NCI-H1105 treated with DMSO at 0.1 percent for 48 hours (cell line): ENCODE measurements around the gene FAAP20.
A peak's percentile ranks its signal among the peaks of the same experiment; 100 is the strongest.

Experiments used
- DNase-seq: peaks from one replicate; lab custom pipeline; 2025; lab: John Stamatoyannopoulos, UW

The FAAP20 gene

DNA sequence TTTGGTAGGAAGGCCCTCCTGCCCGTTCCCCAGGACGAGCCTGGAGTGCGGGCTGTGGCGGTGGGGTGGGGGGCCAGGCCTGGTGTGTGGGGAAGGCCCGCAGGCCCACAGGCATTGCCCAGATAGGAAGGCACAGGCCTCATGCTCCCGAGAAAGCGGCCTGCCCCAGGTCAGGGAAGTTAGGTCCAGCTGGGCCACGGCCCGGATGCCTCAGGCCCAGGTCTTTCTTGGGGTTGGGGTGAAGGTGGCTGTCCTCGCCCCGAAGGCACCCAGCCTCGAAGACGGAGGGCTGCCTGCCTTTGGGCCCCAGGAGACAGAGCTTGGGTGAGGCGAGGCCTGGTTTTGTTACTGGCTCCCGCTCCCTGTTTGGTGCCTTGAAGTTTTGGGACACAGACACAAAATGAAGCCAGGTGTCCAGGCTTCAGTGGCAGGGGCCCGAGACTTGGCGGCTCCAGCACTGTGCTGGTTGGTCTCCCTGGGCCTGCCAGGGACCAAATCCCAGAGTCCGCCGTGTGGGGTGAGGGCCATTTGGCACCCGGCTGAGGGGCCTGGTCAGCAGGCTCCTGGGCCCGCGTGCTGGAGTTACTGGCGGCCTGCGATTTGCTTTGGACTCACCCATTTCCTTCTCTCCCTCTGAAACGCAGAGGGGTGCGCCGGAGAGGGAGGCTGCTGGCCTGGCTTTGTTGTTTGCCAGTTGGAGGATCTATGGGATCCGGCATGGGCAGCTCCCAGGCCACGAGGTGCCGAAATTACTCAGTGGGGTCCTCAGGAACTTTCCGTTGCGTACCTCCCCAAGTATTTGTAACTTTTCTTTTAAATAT, 35.5 kb upstream of the FAAP20 start:
- no peak for DNase-seq

DNA sequence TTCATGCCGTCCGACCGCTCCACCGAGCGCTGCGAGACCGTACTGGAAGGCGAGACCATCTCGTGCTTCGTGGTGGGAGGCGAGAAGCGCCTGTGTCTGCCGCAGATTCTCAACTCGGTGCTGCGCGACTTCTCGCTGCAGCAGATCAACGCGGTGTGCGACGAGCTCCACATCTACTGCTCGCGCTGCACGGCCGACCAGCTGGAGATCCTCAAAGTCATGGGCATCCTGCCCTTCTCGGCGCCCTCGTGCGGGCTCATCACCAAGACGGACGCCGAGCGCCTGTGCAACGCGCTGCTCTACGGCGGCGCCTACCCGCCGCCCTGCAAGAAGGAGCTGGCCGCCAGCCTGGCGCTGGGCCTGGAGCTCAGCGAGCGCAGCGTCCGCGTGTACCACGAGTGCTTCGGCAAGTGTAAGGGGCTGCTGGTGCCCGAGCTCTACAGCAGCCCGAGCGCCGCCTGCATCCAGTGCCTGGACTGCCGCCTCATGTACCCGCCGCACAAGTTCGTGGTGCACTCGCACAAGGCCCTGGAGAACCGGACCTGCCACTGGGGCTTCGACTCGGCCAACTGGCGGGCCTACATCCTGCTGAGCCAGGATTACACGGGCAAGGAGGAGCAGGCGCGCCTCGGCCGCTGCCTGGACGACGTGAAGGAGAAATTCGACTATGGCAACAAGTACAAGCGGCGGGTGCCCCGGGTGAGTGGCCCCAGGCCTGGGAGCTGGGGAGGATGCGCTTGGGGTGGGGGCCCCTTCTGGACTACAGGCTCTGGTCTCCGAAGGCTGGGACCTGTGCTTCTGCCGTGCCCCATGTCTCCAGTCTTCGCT, 34.7 kb upstream of the FAAP20 start:
- peak; percentile 69 for DNase-seq

DNA sequence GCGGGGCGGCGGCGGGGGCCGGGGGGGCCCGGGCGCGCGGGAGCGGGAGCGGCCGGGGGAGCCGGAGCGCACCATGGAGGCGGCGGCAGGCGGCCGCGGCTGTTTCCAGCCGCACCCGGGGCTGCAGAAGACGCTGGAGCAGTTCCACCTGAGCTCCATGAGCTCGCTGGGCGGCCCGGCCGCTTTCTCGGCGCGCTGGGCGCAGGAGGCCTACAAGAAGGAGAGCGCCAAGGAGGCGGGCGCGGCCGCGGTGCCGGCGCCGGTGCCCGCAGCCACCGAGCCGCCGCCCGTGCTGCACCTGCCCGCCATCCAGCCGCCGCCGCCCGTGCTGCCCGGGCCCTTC, 34.1 kb upstream of the FAAP20 start:
- no peak for DNase-seq

GRCh38 chr1:2228157-2228594, 33.6 kb upstream of the FAAP20 start, which contains the start of gene SKI:
Gene SKI (plus strand): TSS chr1:2228319. CDS start chr1:2228767, 448 bp downstream.
- no peak for DNase-seq

GRCh38 chr1:2227346-2228156, 33.0 kb upstream of the FAAP20 start:
- DNase-seq = peak; percentile 96

GRCh38 chr1:2226525-2227345, 32.2 kb upstream of the FAAP20 start:
- no peak for DNase-seq

GRCh38 chr1:2224631-2225428, 30.3 kb upstream of the FAAP20 start:
- DNase-seq = no peak

- DNase-seq = no peak
Observed at GRCh38 chr1:2224170-2224584, 29.6 kb upstream of the FAAP20 start.

- no peak for DNase-seq
Observed at GRCh38 chr1:2221271-2221670, 26.7 kb upstream of the FAAP20 start.

- no peak for DNase-seq
Observed at GRCh38 chr1:2216767-2217058, 22.1 kb upstream of the FAAP20 start.

- DNase-seq = no peak
Observed at GRCh38 chr1:2215909-2216766, 21.6 kb upstream of the FAAP20 start.

DNA sequence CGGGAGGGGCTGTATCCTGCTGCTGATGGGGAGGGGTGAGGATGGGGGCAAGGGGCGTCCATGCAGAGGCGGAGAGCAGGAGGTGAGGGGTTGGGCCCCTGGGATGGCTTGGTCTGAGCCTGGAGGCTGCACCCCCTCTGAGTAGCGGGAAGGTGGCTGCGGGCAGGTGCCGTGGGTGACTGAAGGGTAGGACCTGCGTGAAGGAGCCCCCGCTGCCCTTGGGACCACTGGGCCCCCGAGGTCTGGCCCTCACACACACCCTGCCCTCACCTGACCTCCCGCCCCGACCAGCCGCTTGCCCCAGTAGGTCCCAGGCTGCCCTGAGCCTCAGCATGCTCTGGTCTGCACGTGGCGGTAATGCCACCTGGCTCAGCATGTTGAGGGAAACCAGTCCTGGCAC, 20.8 kb upstream of the FAAP20 start:
- DNase-seq = no peak

- no peak for DNase-seq
Observed at GRCh38 chr1:2214541-2215241, 20.1 kb upstream of the FAAP20 start.

GRCh38 chr1:2213576-2214505, 19.3 kb upstream of the FAAP20 start:
- no peak for DNase-seq

DNA sequence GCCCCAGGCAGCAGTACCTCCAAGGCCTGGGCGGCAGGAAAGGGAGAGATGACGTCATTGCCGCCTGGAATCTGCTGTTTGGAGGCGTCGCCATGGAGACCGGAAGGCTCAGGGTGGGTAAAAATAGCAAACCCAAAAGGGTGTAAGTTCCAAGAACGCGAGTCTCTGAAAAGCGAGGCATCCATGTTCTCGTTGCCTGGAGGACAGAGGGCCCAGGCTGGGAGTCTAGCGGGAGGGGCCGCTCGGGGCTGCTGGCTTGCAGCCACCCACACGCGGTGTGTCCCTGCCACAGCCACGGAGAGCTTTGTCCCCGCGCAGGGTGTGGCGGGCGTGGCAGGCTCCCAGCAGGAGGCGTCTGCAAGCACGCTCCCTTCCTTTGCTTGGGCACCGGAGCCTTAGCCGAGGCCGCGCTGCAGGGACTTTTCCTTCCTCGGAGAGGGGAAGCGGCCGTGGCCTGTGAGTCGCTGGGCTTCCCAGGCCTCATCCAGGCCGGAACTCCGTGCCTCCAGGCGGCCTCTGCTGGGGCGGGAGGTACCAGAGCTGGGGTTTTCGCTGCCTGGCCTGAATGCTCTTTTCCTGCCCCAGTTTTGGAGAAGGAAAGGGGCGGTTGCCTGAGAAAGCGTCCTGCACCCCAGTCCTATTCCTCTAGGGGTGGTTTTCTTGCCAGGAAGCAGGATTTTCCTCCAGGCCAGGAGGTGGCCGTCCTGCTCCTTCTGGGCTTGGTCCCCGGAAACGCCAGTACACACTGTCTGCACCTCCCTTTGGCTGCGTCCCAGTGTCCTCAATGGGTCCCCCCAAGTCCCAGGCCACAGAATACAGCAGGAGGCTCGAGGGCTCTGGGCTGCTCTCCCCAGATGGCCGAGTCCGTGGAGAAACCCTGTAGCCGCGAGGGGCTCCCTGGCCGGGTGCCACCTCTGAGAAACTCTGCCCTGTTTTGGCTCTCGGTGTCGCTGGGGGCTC, 18.2 kb upstream of the FAAP20 start:
- no peak for DNase-seq

DNA sequence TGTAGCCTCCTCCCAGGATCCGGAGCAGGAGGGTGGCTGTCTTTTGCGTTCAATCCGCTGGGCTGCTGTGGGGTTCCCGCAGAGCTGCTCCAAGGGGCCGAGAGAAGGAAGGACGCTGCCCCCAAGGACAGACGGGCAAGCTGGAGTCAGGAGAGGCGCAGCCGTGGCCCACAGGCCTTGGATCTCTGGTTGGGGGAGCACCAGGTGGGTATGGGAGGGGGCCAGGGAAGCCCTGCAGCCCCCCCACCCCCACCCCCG, 17.6 kb upstream of the FAAP20 start:
- no peak for DNase-seq

DNA sequence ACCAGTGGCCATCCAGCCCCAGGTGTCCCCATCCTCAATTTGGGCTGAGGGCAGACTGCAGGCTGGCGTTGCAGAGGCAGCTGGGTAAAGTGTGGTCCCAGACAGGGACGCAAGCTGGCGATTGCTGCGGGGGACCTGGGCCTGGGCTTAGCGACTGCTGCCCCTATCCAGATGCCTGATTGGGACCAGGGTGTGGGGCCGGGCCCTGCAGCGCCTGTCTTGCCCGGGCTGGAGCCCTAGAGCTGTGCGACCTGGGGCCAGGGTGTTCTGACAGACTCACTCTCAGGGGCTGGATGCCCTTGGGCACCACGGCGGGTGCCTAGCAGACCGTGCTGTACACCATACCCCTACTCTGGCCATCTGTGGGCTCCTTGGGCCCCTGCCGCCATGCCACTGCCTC, 16.2 kb upstream of the FAAP20 start:
- DNase-seq = no peak
